HG03565 (cell line): ENCODE measurements around the gene CCDC175.

Experiments used
- ATAC-seq: cut with Tn5 transposase; IDR thresholded peaks from one replicate; pipeline ENCODE4 v1.9.1; 2021; ENCODE audit warnings: mild to moderate bottlenecking, moderate library complexity; ENCODE audit not compliant: unreplicated experiment

Gene CCDC175

DNA sequence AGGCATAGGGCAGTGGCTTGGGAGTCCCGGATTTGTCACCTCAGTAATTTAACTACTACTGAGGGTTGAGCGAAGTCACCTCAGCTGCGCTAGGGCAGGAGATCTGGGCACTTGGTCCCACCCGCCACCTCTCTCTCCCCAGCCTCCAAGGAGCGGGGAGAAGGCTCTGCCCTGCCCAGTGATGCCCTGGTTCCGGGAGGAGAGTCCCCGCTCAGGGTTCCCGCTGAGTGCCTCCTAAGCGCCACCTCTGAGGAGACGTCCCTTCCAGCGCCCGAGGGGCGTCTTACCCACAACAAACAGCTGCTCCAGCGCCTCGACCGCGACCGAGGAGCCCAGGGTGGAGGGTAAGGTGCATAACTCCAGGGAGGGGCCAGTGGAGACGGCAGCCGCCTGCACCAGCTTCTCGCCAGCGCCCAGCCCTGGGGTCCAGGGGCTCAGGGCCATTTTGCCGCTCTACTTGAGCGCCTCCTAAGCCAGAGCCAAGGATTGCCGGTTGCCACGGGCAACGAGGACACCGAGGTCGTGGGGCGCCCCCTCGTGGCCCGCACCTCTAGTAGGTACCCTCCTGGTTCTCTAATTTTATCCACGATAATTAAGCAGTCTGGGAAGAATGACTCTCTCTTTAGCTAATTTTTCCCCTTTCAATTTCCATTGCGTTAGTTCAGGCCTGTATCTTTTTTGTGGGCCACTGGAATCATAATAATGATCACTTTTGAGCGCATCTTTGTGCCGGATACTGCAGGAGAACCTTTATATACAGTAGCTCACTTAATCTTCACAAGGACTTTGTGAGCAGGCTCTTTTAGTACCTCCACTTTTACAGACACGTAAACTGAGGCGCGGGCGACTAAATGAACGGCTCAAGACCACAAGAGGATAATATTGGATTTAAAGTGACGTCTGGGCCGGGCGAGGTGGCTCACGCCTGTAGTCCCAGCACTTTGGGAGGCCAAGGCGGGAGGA lies at the start of gene CCDC175:
TSS of gene CCDC175 (minus strand) at position 481 of the 963 bp plus-strand sequence. CDS start at position 444, 37 bp downstream.
- peak; percentile 96 for ATAC-seq

DNA sequence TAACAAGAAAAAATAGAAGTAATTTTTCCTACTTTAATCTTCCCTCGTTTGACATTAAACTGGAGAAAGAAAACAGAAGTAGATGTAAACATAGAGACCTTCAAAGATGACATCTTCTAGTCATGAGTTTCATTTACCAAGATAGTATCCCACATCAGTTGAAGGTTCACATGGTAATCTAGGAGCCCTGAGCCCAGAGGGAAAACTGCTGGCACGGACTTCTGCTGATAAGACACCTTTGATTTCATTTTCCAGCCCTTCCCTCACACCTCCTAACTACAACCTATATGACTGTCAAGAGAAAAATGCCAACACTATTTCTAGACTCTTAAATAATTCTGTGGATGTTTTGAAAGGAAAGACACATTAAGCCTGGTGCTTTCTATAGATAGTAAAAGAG lies 46.0 kb upstream of the CCDC175 start:
- no peak for ATAC-seq

DNA sequence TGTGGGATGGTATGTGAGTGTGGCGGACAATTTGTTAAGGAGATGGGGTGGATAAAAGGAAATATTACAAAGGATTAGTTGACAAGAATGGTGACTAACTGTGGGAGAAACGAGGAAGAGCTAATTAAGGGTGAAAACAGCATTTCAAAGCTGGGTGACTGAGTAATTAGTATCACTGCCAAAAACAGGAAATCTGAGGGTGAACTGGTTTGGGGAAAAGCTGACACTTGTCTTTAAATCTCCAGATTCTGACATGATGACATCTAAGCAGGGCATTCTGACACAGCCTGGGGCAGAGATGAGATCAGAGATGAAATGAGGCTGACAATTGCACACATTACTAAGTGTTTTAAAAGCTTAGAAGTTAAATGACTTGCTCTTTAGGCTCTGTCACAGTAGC lies 42.4 kb upstream of the CCDC175 start:
- ATAC-seq: no peak

DNA sequence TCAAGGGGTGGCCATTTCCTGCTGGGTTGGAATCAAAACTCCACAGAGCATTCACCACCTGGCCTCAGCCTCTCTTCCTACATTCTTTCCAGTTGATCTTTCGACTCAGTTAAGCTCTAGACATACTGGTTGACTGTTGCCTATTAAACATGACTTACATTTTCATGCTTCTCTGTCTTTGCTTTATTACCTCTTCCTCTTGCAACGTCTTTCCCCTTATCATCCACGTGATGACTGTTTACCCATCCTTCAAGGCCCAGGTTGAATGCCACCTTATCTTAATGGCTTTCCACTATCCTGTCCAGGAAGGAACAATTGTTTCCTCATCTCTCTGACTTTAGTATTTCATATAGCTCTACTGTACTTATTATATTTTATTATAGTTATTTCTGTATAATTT lies 24.4 kb upstream of the CCDC175 start:
- ATAC-seq: no peak

DNA sequence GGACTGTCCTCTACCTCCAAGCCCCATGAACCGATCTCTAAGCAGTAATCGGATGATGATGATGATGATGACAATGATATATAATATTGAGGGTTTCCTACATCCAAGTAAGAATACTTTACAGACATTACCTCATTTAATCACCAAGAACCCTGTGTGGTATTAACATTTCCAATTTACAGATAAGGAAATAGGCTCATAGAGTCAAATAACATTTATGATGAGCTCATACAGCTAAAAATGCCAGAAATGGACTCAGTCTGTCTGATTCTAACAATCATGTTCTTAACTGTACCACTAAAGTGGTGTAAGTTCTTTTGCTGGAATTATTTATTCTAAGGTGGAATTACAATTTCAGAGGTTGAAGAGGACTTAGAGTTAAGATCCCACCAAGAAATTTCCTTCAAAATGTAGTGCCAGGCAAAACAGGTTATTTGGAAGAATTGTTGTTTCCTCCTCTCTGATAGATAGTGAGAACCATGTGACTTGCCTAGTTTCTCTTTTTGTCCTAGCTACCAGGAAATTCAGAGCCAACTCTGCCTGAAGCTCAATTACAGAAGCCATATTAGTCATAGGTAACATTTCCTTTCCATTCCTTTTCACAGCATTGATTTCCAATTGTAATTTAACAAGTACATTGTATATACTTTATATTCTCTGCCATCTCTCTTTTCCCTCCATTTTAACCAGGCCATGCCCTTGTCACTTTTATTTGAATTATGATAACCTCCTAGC lies 23.8 kb upstream of the CCDC175 start:
- no peak for ATAC-seq

DNA sequence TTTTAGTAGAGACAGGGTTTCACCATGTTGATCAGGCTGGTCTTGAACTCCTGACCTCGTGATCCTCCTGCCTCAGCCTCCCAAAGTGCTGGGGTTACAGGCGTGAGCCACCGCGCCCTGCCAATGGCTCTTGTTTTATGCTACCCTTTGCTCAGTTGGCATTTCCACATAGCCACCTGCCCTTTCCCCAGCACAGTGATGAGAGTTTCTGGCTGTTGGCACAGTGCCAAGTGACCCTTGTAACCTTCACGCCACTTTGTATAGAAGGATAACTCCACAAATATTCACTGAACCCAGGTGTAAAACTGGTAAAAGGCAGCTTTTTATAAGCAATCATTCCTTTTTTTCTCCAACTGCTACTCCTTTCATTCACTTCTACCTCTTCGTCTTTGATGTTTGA lies 18.5 kb upstream of the CCDC175 start:
- no peak for ATAC-seq

DNA sequence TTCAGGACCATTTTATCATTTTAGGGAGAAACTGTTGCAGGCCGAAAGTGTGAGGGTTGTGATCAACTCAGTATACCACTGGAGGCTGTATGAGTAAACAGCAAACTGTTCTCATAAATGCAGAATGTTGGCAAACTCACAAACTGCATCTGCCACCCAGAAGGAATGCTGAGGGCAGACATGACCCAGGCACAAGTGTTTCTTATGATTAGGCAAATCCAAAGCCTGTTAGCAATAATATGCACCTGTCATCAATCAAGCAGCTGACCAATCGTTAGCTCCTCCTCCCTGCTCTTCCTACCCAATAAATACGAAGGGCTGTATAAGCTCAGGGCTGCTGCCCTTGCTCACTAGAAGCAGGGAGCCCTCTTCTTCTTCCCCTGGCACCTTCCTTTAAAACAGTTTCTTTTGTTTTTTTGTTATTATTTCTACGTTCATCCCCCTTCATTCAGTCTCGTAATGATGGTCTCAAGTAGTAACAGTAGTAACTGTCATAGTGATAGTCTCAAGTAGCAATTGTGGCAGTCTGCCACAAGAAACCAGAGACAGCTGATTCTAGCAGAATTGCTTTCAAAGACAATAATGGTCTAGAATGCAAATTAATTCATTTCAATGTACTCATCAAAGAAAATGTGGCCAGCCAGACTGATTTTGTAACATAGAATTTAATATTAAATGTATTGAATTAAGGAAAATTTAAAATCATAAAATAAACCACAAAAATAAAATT lies 15.2 kb upstream of the CCDC175 start:
- no peak for ATAC-seq

DNA sequence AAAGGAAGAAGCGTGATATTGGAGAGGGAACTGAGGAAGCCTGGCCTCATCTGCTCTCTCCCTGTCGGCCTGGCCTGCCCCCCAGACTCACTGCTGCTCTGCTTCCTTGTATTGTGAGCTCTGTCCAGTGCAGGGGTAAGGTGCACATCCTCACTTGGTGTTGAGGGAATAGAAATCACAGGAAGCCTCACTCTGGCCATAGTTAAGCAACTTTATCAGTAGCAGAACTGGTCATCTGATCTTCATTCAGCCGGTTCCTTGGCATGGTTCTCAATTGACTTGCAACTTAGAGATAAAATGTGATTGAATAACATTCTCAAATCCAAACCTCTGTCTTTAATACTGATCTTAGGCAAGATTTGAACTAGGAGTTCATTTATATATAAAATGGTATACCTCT lies 11.5 kb upstream of the CCDC175 start:
- no peak for ATAC-seq

DNA sequence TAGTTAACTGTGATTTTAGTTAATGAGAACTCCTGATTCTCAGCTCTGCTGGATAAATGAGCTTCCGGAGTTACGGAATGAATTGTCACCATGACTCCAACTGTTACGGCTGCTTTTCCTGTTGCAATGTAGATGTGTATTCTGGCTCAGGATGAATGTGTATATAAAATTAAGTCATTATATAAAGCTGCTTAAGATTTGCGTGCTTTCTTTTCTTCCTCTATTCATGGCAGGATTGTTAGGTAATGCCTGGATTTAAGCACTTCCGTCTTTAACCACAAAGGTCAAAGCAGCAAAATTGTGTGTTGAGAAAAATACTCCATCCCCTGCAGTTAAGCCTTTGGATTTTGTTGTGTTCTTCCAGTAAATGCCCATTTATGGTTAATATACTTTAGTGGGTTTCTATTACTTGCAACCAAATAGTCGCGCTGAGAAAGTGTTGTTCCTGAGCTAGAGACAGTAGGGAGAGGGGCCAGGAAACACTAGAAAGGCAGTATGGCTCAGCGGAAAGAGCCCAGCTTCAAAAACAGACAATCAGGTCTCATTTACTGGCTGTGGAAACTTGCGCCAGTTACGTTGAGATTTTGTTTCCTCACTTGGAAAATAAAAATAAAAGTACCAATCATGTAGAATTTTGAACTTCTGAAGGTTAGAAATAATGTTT lies 9.4 kb upstream of the CCDC175 start:
- no peak for ATAC-seq

DNA sequence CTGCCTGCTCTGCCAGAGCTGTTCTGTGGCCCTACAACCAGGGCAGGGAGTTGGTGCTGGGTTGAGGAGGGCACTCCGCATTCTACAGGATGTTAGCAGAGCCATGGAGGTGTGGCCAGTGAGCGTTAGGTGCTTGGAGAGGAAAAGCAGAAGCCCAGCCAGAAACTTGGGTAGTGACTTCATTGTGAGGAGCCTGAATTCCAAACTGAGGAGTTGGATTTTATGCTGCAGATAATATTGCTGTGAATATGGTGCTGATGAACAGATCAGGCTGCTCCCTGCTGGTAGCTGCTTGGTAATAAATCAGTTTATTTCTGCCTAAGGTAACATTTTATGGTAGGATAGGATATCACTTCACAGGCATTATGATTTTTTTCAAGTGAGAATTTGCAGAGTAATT lies 7.1 kb upstream of the CCDC175 start:
- no peak for ATAC-seq

DNA sequence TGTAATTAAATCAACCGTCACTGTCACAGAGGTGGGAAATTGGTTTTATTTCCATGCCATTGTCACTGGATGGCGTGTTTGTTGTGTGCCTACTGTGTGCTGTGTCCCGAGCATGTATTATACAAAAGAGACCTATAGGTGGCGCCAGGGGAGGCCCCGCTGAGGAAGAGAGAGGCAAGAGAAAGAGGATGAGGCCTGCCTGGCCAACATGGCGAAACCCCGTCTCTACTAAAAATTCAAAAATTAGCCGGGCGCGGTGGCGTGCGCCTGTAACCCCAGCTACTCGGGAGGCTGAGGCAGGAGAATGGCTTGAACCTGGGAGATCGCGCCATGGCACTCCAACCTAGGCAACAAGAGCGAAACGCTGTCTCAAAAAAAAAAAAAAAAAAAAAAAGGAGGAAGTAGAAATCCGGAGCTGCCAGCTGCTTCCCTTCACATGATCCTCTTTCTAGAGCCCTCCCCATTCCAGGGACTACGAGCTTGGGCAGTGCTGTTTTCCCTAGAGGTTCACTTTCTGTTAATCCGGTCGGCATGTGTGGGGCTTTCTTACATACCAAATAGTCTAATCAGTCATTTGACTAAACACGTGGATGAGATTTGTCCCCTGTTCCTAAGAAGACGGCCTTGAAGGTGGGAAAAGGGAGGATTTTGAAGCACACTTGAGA lies 6.4 kb upstream of the CCDC175 start:
- ATAC-seq: no peak

DNA sequence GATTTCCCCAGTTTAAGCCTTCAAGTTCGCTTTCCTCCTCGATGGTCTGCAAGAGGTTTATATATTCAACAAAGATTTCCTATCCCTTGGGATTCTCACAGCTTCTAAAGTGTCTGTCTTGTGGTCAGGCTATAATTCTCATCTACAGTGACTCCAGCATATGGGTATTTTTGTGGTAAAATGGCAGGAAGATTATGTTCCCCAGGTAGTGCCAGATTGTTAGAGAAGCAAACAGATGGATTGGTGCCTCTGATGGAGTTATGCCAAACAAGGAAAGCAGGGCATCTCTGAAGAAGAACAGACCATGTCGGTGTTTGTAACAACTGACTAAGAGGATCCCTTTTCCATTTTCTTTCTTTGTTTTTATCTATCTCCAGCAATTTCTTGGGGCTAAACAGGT lies 5.5 kb upstream of the CCDC175 start:
- ATAC-seq: no peak

DNA sequence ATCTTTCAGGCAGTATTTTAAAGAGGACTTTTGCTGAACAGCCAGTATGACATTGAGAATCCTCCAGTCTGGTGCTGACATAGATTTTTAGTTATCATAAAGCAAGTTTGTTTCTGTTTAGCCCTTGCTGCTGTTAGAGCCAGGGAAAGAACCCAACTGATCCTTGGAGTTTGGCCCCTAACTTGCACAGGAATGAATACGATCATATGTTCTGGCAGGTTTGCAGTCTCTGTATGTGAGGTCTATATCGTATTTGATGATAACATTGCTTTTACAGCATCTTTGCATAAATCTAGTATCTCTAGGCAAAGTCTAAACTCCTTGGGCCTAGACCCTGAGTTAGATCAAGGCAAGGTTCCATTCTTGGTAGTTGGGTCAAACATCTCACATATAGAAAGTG lies 4.3 kb upstream of the CCDC175 start:
- ATAC-seq: no peak

DNA sequence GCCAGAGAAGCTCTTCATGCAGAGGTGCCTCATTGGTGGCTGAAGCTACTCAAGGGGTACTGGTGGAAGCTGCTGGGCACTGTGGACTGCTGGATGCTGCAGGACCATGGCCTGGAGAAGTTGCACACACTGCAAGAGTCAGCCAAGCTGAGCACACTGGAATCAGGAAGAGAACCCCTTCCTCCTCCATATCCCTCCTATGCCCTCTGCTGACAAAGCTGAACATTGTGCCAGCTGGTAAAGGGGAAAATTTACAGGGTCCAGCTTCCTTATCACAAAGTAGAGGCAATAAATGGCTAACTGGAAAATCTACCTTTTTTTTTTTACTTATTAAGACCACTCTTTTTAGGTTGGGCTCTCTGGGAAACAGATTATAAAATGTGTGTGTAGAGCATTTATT lies 6.5 kb downstream of the CCDC175 start:
- no peak for ATAC-seq

DNA sequence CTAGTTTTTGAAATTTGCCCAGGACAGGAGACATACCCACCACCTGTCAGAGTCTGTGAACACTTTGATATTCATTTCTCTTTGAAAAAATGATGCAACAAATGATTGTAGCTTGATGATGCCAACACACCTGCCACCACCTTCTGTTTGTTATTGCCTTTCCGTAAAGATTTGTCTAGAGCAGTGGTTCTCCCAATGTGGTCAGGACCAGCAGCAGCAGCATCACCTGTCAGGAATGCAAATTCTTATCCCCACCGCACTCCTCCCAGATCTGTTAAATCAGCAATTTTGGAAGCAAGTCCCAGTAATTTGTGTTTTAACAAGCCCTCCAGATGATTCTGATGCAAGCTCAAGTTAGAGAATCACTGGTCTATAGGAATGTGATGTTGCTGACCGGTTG lies 9.9 kb downstream of the CCDC175 start:
- ATAC-seq: no peak

DNA sequence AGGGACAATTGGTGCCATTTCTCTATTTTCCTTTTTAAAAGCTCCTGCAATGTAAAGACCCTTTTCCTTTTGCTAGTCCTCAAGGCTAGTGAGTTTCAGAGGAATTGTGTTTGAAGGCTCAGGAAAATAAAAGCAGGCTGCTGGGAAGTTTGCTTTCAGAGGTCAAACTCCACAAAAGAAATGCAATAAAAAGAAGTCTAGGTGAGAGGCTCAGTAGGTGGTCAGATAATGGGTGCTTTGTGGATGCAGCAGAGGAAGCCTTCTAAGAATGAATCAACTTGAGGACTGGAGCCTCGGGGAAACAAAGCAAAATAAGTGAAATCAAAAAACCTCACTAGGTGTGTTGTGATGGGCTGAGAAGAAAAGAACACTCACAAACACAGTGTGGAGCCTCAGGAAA lies 10.3 kb downstream of the CCDC175 start:
- ATAC-seq: no peak

DNA sequence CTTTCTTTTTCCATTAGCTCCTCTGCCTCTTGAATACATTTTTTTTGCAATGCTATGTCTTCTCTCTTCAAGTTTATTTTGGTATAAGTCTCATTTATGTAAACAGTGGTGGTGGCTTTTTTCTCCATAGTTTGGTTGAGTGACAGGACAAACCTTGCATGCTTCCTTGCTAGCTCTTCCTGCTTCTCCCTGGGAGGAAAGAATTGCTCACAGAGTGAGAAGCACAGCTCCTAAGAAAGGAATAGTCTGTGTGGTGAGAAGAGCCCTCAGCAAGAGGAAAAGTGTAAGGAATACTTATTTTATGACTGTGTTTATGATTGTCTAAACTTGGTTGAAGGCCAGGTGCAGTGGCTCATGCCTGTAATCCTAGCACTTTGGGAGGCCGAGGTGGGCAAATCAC lies 11.5 kb downstream of the CCDC175 start:
- no peak for ATAC-seq

DNA sequence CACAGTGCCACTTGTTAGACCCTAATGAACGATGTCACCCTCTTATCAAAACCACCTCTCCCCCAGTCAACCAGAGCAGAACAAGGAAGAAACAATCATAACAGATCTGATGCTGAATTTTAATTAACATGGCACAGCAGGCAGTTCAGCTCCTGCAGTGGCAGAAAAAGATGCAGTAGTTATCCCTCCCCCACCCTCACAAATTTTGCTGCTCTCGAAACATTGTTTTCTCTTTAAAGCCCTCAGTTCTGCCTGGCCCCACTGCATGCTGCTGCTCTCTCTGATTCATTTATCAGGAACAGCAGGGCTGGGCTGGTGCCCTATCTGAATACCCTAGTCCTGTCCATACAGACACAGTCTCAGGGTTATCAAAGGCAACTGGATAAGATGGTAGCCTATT lies 12.2 kb downstream of the CCDC175 start:
- ATAC-seq: no peak

DNA sequence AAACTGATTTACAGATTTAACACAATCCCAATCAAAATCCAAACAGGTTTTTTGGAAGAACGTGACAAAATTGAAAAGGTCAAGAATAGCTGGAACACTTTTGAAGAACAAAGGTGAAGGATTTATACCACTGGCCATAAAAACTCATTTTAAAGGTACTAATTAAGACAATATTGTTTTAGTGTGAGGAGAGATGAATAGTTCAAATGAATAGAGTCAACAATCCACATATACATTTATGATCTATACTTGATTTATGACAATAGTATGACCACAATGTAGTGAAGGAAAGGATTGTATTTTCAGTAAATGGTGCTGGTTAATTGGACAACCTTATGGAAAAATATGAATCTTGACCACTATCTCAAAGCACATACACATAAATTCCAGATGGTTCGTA lies 29.3 kb downstream of the CCDC175 start:
- no peak for ATAC-seq

DNA sequence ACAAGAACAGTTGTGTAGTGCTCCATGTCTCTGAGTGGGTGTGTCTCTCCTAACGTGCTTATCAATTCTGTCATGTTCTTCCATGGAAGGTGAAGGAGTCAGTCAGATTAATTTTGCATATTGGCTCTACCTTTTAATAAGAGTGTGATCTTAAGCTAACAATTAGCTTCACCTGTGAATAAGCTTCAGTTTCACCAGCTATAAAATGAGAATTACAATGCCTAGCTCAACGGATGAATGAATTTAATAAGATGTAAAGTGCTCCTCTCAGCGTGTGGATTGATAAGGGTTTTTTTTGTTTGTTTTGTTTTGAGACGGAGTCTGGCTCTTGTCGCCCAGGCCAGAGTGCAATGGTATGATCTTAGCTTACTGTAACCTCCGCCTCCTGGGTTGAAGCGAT lies 32.7 kb downstream of the CCDC175 start:
- ATAC-seq: no peak
